HepG2 (cell line): Measurements from ENCODE around the gene IL1RAPL2. TPM values are rescaled to one million over a fixed set of nuclear protein-coding genes. Genes with fewer than 3 reads are reported as not detected.

ENCODE experiments used
- ATAC-seq: fragments of 200-7000 bp; cut with Tn5 transposase; 3 replicates; pipeline ENCODE4 v1.9.1; 2020; ENCODE audit warnings: mild to moderate bottlenecking, moderate library complexity
- BruUV-seq: library from RNA; stranded (reverse); fragments of 400-500 nt; replicated peaks from 2 replicates; lab custom pipeline; 2021; lab: Mats Ljungman, UMichigan
- CTCF ChIA-PET: fragments of 300-600 bp; formaldehyde crosslinking; extraction: SDS; loops from one replicate; lab custom pipeline; 2021; ENCODE audit warnings: low total read pairs, inconsistent platforms, low intra/inter-chr PET ratio; lab: Yijun Ruan, JAX
- POLR2A ChIA-PET: fragments of 350-600 bp; sonication (Branson Sonifier 250); formaldehyde crosslinking; loops from one replicate; lab custom pipeline; 2020; ENCODE audit warnings: antibody characterized with exemption, inconsistent platforms; lab: Yijun Ruan, JAX
- DNase-seq: peaks from one replicate; pipeline ENCODE4 v3.0.0-alpha.2; 2015; ENCODE audit warnings: low spot score
- FAIRE-seq: peaks from 3 replicates; lab custom pipeline; 2011; peaks lifted over from hg19 to GRCh38; lab: Jason Lieb, UNC
- H2AFZ ChIP-seq: one replicate; pipeline ENCODE4 v1.6.1; 2011; ENCODE audit warnings: low read length, inconsistent platforms
- H3K27ac ChIP-seq: fragments of 300-600 bp; 3 replicates; pipeline ENCODE4 v1.8.0; 2011; ENCODE audit warnings: mixed run types, mild to moderate bottlenecking, mixed read lengths, low read length, inconsistent platforms; ENCODE audit not compliant: insufficient read depth; ENCODE audit errors: extremely low read length
- H3K27me3 ChIP-seq, 2 experiments: fragments of 200-600 bp in 1 of 2; 2 replicates in 1 of 2; 3 replicates in 1 of 2; pipeline versions ENCODE4 v1.6.0 to v1.8.0; 2011; ENCODE audit warnings: low read length in 2 of 2, mild to moderate bottlenecking in 2 of 2, moderate library complexity in 2 of 2, inconsistent platforms in 1 of 2; ENCODE audit not compliant: insufficient read depth in 2 of 2, control insufficient read depth in 1 of 2
- H3K36me3 ChIP-seq, 2 experiments: fragments of 200-600 bp in 1 of 2; replicated peaks in 1 of 2; 2 replicates in 1 of 2; 3 replicates in 1 of 2; pipeline versions ENCODE4 v1.5.1 to v1.8.0; 2011; ENCODE audit warnings: low read length in 2 of 2, inconsistent platforms in 1 of 2; ENCODE audit not compliant: insufficient read depth in 2 of 2, control insufficient read depth in 1 of 2
- H3K4me1 ChIP-seq: 2 replicates; pipeline ENCODE4 v1.5.1; 2012; ENCODE audit warnings: low read length, inconsistent platforms; ENCODE audit not compliant: insufficient read depth
- H3K4me2 ChIP-seq: 2 replicates; pipeline ENCODE4 v1.6.0; 2011; ENCODE audit warnings: low read depth, low read length, inconsistent platforms
- H3K4me3 ChIP-seq, 3 experiments: fragments of 200-600 bp in 1 of 3; sonication (generic), shearing (Covaris generic) in 1 of 3; replicated peaks in 1 of 3; 2 replicates each; pipeline ENCODE4 v1.5.1; 2011 to 2016; ENCODE audit warnings: low read length in 3 of 3, inconsistent platforms in 2 of 3, low read depth in 2 of 3, mild to moderate bottlenecking in 2 of 3, control low read depth in 1 of 3, mixed read lengths in 1 of 3; ENCODE audit not compliant: insufficient read depth in 1 of 3
- H3K79me2 ChIP-seq: one replicate; pipeline ENCODE4 v1.6.1; 2011; ENCODE audit warnings: low read length, inconsistent platforms; ENCODE audit not compliant: insufficient read depth
- H3K9ac ChIP-seq: 2 replicates; pipeline ENCODE4 v1.6.0; 2011; ENCODE audit warnings: mild to moderate bottlenecking, low read depth, low read length, inconsistent platforms; ENCODE audit not compliant: insufficient read depth
- H3K9me3 ChIP-seq: 2 replicates; pipeline ENCODE4 v1.5.1; 2012; ENCODE audit warnings: mild to moderate bottlenecking, low read length
- H4K20me1 ChIP-seq: 2 replicates; pipeline ENCODE4 v1.6.0; 2011; ENCODE audit warnings: inconsistent platforms, mild to moderate bottlenecking, low read length, moderate library complexity; ENCODE audit not compliant: insufficient read depth
- ARHGAP35 ChIP-seq: sonication (generic); formaldehyde crosslinking; IDR thresholded peaks from 2 replicates; pipeline ENCODE4 v1.9.0; 2022; ENCODE audit warnings: mild to moderate bottlenecking, inconsistent platforms, moderate library complexity, missing genetic modification reagents, borderline replicate concordance
- DRAP1 ChIP-seq: IDR thresholded peaks from 2 replicates; pipeline ENCODE4 v1.6.1; 2016; ENCODE audit warnings: missing genetic modification reagents, missing compliant biosample characterization
- EZH2 ChIP-seq: conservative IDR thresholded peaks from 2 replicates; pipeline ENCODE4 v1.6.1; 2012; ENCODE audit warnings: mild to moderate bottlenecking, low read depth, low read length, moderate library complexity
- HMGXB4 ChIP-seq, 2 experiments: sonication (generic) in 1 of 2; formaldehyde crosslinking in 1 of 2; IDR thresholded peaks; 2 replicates each; pipeline versions ENCODE4 v1.4.0 to v1.6.1; 2018 to 2020; ENCODE audit warnings: missing genetic modification reagents in 2 of 2, borderline replicate concordance in 1 of 2, low read depth in 1 of 2, mild to moderate bottlenecking in 1 of 2, missing biosample characterization in 1 of 2
- NFE2L2 ChIP-seq: fragments of 150-350 bp; IDR thresholded peaks from 2 replicates; pipeline ENCODE4 v1.6.1; 2014; ENCODE audit warnings: low read length
- RORA ChIP-seq: sonication (generic); formaldehyde crosslinking; IDR thresholded peaks from 2 replicates; pipeline ENCODE4 v1.5.0; 2020; ENCODE audit warnings: mild to moderate bottlenecking, missing genetic modification reagents, moderate library complexity
- SATB2 ChIP-seq: sonication (generic); formaldehyde crosslinking; IDR thresholded peaks from 2 replicates; pipeline ENCODE4 v1.5.0; 2020; ENCODE audit warnings: missing genetic modification reagents
- TFDP2 ChIP-seq: sonication (generic); formaldehyde crosslinking; IDR thresholded peaks from 2 replicates; pipeline ENCODE4 v1.4.0; 2020; ENCODE audit warnings: missing genetic modification reagents
- ZFP36L2 ChIP-seq: sonication (generic); formaldehyde crosslinking; IDR thresholded peaks from 2 replicates; pipeline ENCODE4 v1.4.0; 2020; ENCODE audit warnings: missing genetic modification reagents
- ZNF263 ChIP-seq: sonication (generic); formaldehyde crosslinking; IDR thresholded peaks from 2 replicates; pipeline ENCODE4 v1.4.0; 2020; ENCODE audit warnings: missing genetic modification reagents
- ZNF720 ChIP-seq: sonication (generic); formaldehyde crosslinking; IDR thresholded peaks from 2 replicates; pipeline ENCODE4 v1.4.0; 2020; ENCODE audit warnings: missing genetic modification reagents
- ZNF749 ChIP-seq: sonication (generic); formaldehyde crosslinking; IDR thresholded peaks from 2 replicates; pipeline ENCODE4 v1.8.0; 2022; ENCODE audit warnings: mild to moderate bottlenecking, missing genetic modification reagents, moderate library complexity, borderline replicate concordance
- ZNF83 ChIP-seq: sonication (generic); formaldehyde crosslinking; IDR thresholded peaks from 2 replicates; pipeline ENCODE4 v1.4.0; 2020; ENCODE audit warnings: missing genetic modification reagents, mild to moderate bottlenecking, borderline replicate concordance
- WGBS: methylation state at CpG from one replicate; pipeline ENCODE4 v1.1.6; 2017; ENCODE audit warnings: low lambda C conversion rate; 5-methylcytosine and 5-hydroxymethylcytosine counted together
- in situ Hi-C: cut with HindIII; loops from 2 replicates; pipeline ENCODE4 v1.10.0; 2017; ENCODE audit warnings: low pct_unique_long_range_greater_than_20kb; ENCODE audit not compliant: extremely low pct_ligation_motif_present
- intact Hi-C: fragments of 100-400 bp; cut with micrococcal nuclease; formaldehyde crosslinking; loops from one replicate; pipeline ENCODE4 v1.10.0; 2022; ENCODE audit not compliant: unreplicated experiment
- polyA plus RNA-seq, 8 experiments: library from polyadenylated mRNA; depleted of rRNA in 3 of 8; stranded (reverse) in 7 of 8; unstranded in 1 of 8; fragments of >200 nt; fragmentation: Illumina TruSeq in 4 of 8; extraction: Trizol in 4 of 8; gene quantifications; 2 replicates each; pipeline versions ENCODE4 v1.2.1 to v1.2.3, GENCODE V29; 2011 to 2016; ENCODE audit warnings: low read depth in 4 of 8, missing spikeins in 1 of 8, mixed read lengths in 1 of 8; ENCODE audit not compliant: insufficient read depth in 1 of 8
- total RNA-seq, 5 experiments: library from RNA; depleted of rRNA; stranded (reverse); fragments of >200 nt; fragmentation: Illumina TruSeq; extraction: Trizol; gene quantifications; 2 replicates each; pipeline ENCODE4 v1.2.3, GENCODE V29; 2016; ENCODE audit warnings: low read depth in 1 of 5

The IL1RAPL2 gene
- total and polyA plus RNA-seq, 2 of the 13 experiments (the other 11 are each of a cell fraction or from before 2014, with no cell fraction given), result not detected

GRCh38 chrX:105723966-105724735 is 1158.2 kb downstream of the IL1RAPL2 start (continued):
- no peak for TF ChIP-seq HMGXB4 (CRISPR knock-in tag; IDR thresholded peaks at IDR 0.05; ENCODE audit: borderline replicate concordance in 1 of 2, low read depth in 1 of 2)

- H3K27ac ChIP-seq, result no peak overlapping the region
- intact Hi-C loops (no loop called here), in situ Hi-C loops (no loop called here)
- TF ChIP-seq TFDP2 (CRISPR knock-in tag), result no peak
- TF ChIP-seq EZH2, result no peak
- TF ChIP-seq NFE2L2, result no peak
- no peak for TF ChIP-seq ZNF720
- no peak for TF ChIP-seq ZFP36L2 (CRISPR knock-in tag)
- TF ChIP-seq RORA (CRISPR knock-in tag), result no peak
- no peak for TF ChIP-seq ZNF263 (CRISPR knock-in tag)
- no peak for TF ChIP-seq DRAP1 (CRISPR knock-in tag)
- TF ChIP-seq ZNF749 (CRISPR knock-in tag), result no peak
- no peak for TF ChIP-seq SATB2 (CRISPR knock-in tag)
- TF ChIP-seq ZNF83 (CRISPR knock-in tag), result no peak
- TF ChIP-seq ARHGAP35, result no peak
- no TSS peak for BruUV-seq
- H3K27me3 ChIP-seq, result no peaks in the 10 kb centered on the region
- ATAC-seq (no peak), FAIRE-seq (no peak), DNase-seq (no peak)
- ChIA-PET POLR2A (no interaction called here), CTCF (no interaction called here)
- 0% methylated on average over 1 of the region's 1 CpG for WGBS
- no peaks in the 10 kb centered on the region for H3K79me2 ChIP-seq
- no peak overlapping the region for H3K9ac ChIP-seq
- no peak overlapping the region for H3K4me3 ChIP-seq
- no peaks in the 10 kb centered on the region for H4K20me1 ChIP-seq
- H3K36me3 ChIP-seq, result no peaks in the 10 kb centered on the region
- H3K4me1 ChIP-seq, result no peaks in the 10 kb centered on the region
- H3K4me2 ChIP-seq, result no peak overlapping the region
- no peak overlapping the region for H2AFZ ChIP-seq
- H3K9me3 ChIP-seq, result no peaks in the 10 kb centered on the region
These were observed 1159.2 kb downstream of the IL1RAPL2 start for GRCh38 chrX:105725228-105725627.
